T-helper 2 cell treated with Interferon-gamma antibody and Interleukin-4, amounts not matched to agents 100 ng/mL and 5 ng/mL, for 36 hours (primary cell): ENCODE measurements around the gene LRRC55. TPM values are rescaled to one million over a fixed set of nuclear protein-coding genes. Genes with fewer than 3 reads are reported as not detected.

Experiments
- intact Hi-C: fragments of 100-400 bp; cut with micrococcal nuclease; formaldehyde crosslinking; loops from one replicate; pipeline ENCODE4 v1.15.1; 2023
- total RNA-seq: library from RNA; stranded (reverse); gene quantifications from 2 replicates; pipeline ENCODE4 v1.2.3, GENCODE V29; 2022

The LRRC55 gene, protein sequence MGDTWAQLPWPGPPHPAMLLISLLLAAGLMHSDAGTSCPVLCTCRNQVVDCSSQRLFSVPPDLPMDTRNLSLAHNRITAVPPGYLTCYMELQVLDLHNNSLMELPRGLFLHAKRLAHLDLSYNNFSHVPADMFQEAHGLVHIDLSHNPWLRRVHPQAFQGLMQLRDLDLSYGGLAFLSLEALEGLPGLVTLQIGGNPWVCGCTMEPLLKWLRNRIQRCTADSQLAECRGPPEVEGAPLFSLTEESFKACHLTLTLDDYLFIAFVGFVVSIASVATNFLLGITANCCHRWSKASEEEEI
- total RNA-seq = not detected in 2 replicates

GRCh38 chr11:57181678-57182305 lies at the start of gene LRRC55:
LRRC55 (plus strand) TSS chr11:57181953; CDS start chr11:57182023, 70 bp downstream.
- intact Hi-C loops = no loop called here

GRCh38 chr11:57133366-57134038 lies 48.3 kb upstream of the LRRC55 start:
- intact Hi-C loops = loop anchor here (5.0 kb wide), 1 partner anchor 114 kb away; no protein-coding TSS in a partner anchor

DNA sequence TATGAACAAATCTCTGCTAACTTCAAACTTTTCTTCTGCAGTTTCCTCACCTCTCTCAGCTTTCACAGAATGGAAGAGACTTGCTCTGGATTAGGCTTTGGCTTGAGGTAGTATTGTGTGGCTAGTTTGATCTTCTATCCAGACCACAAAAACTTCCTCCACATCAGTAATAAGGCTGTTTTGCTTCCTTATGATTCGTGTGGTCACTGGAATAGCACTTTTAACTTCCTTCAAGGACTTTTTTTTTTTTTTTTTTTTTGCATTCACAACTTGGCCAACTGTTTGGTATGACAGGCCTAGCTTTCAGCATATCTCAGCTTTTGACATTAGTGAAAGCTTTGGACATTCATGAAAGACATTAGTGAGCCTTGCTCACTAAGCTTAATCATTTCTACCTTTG lies 47.5 kb upstream of the LRRC55 start:
- intact Hi-C loops = loop anchor here (5.0 kb wide), 1 partner anchor 113 kb away; no protein-coding TSS in a partner anchor

DNA sequence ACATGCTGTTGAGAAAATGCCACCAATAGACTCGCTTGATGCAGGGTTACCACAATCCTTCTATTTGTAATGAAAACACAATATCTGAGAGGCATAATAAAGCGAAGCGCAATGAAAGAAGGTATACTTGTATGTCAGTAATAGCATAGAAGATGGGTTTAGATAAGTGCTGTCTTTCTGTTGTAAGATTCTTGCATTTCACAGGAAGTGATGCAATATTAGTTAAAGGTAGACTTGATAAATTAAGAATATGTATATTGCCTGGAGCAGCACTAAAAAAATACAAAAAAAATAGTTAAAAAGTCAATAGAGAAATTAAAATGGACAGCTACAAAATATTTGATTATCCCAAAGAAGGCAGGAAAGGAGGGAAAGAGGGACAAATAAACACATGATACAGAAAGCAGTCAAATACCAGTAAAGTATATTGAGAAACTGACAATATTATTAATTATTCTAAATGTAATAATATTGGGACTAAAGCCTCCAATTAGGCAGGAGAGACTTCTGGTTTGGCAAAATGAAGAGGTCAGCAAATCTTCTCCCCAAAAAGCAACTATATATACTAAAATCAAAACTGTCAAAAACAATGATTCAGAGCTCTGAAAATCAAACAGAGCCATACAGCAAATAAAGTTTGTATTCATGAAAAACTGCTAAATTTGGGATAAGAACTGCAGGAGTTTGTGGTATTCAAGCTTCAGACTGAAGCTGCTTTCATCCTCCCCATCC lies 46.6 kb upstream of the LRRC55 start:
- intact Hi-C loops = no loop called here

GRCh38 chr11:57140568-57140967 lies 41.2 kb upstream of the LRRC55 start:
- intact Hi-C loops = no loop called here

- intact Hi-C loops = no loop called here
Measured at GRCh38 chr11:57143459-57143858, 38.3 kb upstream of the LRRC55 start.

GRCh38 chr11:57144075-57144474 lies 37.7 kb upstream of the LRRC55 start:
- intact Hi-C loops = no loop called here

- intact Hi-C loops = no loop called here
Measured at GRCh38 chr11:57144531-57145320, 37.0 kb upstream of the LRRC55 start.

GRCh38 chr11:57146301-57146700 lies 35.5 kb upstream of the LRRC55 start:
- intact Hi-C loops = no loop called here

- intact Hi-C loops = no loop called here
Measured at GRCh38 chr11:57148621-57149020, 33.1 kb upstream of the LRRC55 start.

GRCh38 chr11:57150454-57150917 lies 31.3 kb upstream of the LRRC55 start:
- intact Hi-C loops = no loop called here

DNA sequence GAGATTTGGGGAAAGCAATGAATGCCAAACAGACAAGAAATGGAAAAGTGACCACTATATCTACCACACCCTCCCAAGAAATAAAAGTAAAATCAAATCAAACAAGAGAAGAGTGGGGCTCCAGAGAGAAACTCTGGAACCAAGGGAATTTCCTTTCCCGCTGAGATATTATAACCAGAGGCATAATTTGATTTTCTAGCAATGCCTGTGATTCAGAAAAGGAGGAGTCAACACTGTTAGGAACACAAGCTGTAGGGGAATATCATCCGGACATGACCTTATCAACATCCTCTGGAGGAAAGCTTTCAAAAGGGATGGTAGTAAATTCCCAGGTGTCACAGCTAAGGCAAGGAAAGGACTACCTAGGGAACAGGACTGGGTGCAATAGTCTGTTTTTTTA lies 29.6 kb upstream of the LRRC55 start:
- intact Hi-C loops = no loop called here

GRCh38 chr11:57153448-57153847 lies 28.3 kb upstream of the LRRC55 start:
- intact Hi-C loops = no loop called here

DNA sequence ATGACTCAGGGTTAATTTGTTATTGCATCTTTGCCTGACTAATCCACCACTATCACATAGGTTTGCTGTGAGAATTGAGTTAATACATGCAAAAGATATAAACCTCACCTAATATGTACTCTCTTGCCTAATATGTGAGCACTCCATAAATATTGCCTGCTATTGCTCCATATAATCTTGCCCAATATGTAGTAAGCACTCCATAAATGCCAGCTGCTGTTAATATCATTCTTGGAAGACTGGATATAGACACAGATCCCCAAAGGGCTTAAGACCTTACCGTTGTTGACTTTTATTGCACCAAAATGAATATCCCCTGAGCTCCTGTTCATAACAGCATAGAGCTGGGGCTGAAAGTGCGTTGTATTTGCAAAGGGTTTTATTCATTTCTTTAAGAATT lies 27.0 kb upstream of the LRRC55 start:
- intact Hi-C loops = no loop called here

GRCh38 chr11:57155400-57155799 lies 26.4 kb upstream of the LRRC55 start:
- intact Hi-C loops = no loop called here

- intact Hi-C loops = no loop called here
Measured at GRCh38 chr11:57155838-57156607, 25.7 kb upstream of the LRRC55 start.

DNA sequence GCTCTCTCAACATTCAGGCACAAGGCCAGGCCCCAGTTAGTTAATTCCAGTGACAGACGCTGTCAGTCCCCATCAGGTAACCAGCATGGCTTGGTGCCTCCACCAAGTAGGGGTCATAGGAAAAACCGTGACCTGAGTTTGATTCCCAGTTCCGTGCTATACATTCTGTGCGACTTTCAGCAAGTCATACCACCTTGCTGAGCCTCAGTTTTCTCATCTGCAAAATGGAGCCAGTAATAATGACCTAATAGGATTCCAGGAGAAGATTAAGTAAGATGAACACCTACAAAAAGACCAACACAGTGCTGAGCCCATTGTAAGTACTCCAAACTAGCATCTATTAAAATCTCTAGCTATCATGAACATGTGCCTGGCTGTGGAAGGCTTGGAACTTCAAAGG lies 24.8 kb upstream of the LRRC55 start:
- intact Hi-C loops = no loop called here

DNA sequence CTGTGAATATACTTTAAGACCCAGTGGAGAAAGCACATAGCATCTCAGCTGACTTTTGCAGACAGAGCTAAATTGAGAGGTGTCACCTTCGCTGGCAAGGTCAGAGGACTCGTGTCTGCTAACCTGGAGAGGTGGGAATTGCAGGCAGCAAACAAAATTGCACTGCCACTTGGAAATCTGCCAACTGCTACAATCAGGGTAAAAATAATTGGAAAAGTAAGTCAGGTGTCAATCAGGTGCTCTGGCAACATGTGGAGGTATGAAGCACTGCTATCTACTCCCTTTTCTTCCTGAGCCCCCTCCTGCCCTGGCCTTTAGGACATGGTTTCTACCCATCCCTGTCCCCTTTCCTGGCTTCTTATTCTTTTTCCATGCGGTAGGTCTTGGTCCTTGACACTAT lies 24.1 kb upstream of the LRRC55 start:
- intact Hi-C loops = no loop called here

GRCh38 chr11:57158180-57158579 lies 23.6 kb upstream of the LRRC55 start:
- intact Hi-C loops = no loop called here

DNA sequence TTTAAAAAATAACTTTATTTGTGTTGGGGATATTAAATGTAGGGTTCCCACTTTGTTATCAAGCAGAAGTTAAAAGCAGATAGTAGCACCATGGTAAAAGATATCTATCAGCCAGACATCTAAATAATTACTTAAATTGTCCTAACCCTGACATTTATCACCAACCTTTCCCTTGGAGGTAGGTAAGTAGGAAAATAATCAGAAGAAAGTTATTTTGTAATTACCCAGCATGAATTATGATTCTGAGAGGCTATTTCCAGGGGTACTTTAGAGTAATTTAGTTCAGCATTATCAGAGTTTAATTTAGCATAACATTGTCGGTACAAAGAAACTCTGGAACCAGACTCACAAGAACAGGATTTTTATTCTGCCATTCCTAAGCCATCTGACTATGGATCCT lies 23.2 kb upstream of the LRRC55 start:
- intact Hi-C loops = no loop called here
